GM12892 (cell line): ENCODE measurements around the gene AP2B1.

Experiments
- POLR2A ChIP-seq: IDR thresholded peaks from 2 replicates; pipeline ENCODE4 v1.6.1; 2011; ENCODE audit warnings: low read depth, low read length, control low read depth
- POLR2AphosphoS5 ChIP-seq: IDR thresholded peaks from 2 replicates; pipeline ENCODE4 v1.6.1; 2011; ENCODE audit warnings: low read depth, low read length, control low read depth
- TAF1 ChIP-seq: IDR thresholded peaks from 2 replicates; pipeline ENCODE4 v1.6.1; 2011; ENCODE audit warnings: low read depth, mild to moderate bottlenecking, control low read depth, low read length, borderline replicate concordance

DNA sequence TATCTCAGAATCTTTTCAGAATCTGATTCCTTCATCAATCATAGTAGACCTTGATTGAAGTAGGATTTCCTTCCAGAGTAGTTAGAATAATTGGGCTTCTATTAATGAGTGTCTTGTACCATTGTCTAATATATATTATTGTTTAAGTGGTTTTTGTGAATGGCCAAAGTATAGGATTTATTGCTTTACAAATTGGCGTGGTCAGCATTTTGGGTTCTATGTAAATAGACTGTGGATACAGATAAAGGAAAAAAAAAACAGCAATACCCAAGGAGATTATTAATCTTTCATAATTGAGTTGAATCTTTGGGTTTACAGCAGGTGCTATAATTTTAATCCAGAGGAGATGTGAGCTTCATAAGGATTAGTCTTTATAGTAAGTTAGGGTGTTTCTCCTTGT lies 64.3 kb downstream of the AP2B1 start:
- no peak for TF ChIP-seq POLR2A
- no peak for TF ChIP-seq POLR2AphosphoS5
- TF ChIP-seq TAF1 = no peak
